ENCODE results near the gene SLC30A9. TPM values are rescaled to one million over a fixed set of nuclear protein-coding genes. Genes with fewer than 3 reads are reported as not detected.

SLC30A9 gene
- total and polyA plus RNA-seq, 2 of the 13 experiments (the other 11 are each of a cell fraction or from before 2014, with no cell fraction given): 27.5 to 72.8 TPM

DNA sequence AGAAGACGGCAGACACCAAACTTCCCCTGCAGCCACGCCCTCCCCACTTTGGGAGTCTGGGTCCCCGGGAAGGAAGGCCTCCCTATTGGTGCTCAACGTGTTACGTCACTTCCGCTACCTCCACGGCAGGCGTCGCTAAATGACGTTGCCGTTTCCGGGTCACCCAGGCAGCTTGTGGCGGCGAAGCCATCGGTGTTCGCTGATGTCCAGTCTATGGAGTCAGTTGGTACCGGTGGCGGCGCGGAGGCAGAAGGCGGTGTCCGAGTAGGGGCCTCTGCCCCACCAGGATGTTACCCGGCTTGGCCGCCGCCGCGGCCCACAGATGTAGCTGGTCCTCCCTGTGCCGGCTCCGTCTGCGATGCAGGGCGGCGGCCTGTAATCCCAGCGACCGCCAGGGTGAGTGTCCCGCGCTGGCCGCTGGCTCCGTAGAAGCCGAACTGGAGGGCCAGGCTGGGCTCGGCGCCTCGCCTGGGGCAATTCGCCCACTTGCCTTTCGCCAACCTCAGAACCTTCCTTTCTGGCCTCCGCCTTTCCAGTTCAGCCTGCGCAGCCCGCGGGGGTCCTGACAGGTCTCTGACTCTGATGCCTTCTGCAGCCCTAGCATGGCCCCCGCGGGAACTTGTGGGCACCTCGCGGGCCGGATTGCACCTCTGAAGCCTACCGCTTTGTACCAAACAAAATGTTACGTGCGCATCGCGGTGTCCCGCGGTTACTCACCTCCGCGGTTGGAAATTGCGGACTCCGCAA, at the start of gene SLC30A9 (continued):
- 0 out of 2 replicates have a peak, but pooled peaks have one; percentile 12 for TF ChIP-seq ZSCAN29 (CRISPR knock-in tag; conservative IDR thresholded peaks at IDR 0.05)

DNA sequence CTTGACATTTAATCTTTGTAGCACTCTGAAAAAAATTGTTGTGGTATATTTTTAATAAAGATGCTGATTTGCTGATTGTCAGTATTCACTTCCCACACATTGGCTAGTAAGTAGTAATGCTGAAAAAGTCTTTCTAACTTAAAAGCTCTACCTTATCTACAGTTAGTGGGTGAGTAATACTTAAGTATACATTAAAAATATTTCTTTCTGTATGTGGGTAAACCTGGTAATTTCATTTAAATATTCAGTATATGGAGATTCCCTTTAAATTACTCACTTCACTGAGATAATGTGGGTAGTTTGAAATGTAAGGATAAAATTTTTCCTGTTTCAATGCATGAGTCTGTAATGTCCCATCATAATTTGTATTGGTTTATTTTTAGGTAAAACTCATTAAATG, 49.5 kb upstream of the SLC30A9 start:
- Histone ChIP-seq H2AFZ (ENCODE audit: low read length) (no peak overlapping the region), H3K27me3 (ENCODE audit: control insufficient read depth in 1 of 2, insufficient read depth in 2 of 2, low read length in 2 of 2) (no peaks in the 10 kb centered on the region), H4K20me1 (ENCODE audit: insufficient read depth, low read length) (peaks cover 2% of the 10 kb centered on the region), H3K4me2 (ENCODE audit: low read depth, low read length) (no peak overlapping the region), H3K9ac (ENCODE audit: insufficient read depth, low read depth, low read length) (no peak overlapping the region), H3K79me2 (ENCODE audit: insufficient read depth, low read length) (peaks cover 43% of the 10 kb centered on the region), H3K4me1 (ENCODE audit: insufficient read depth, low read length) (peaks cover 31% of the 10 kb centered on the region), H3K36me3 (replicated peaks in 1 of 2; ENCODE audit: control insufficient read depth in 1 of 2, insufficient read depth in 2 of 2, low read length in 2 of 2) (peaks cover 2 to 18% of the 10 kb centered on the region in 2 experiments; a peak in 4 of 5 replicates), H3K9me3 (ENCODE audit: low read length) (no peaks in the 10 kb centered on the region), H3K4me3 (replicated peaks in 1 of 3; ENCODE audit: insufficient read depth in 1 of 3, low read depth in 2 of 3, low read length in 3 of 3) (no peak overlapping the region), H3K27ac (ENCODE audit: extremely low read length, insufficient read depth, low read length) (no peak overlapping the region)
- ChIA-PET POLR2A (no interaction called here), CTCF (ENCODE audit: low intra/inter-chr PET ratio, low total read pairs) (no interaction called here)
- ATAC-seq (no peak), DNase-seq (ENCODE audit: low spot score) (no peak), FAIRE-seq (no peak)
- in situ Hi-C loops (cut with HindIII; ENCODE audit: extremely low pct_ligation_motif_present, low pct_unique_long_range_greater_than_20kb) (no loop called here), intact Hi-C loops (cut with micrococcal nuclease; ENCODE audit: unreplicated experiment) (no loop called here)
- BruUV-seq (replicated peaks): no TSS peak
- TF ChIP-seq MYC (CRISPR knock-in tag; IDR thresholded peaks at IDR 0.05; ENCODE audit: borderline replicate concordance): no peak
- no peak for TF ChIP-seq ZNF607 (CRISPR knock-in tag; IDR thresholded peaks at IDR 0.05; ENCODE audit: borderline replicate concordance)
- TF ChIP-seq ZNF644 (CRISPR knock-in tag; IDR thresholded peaks at IDR 0.05; ENCODE audit: low read depth): no peak
- no peak for TF ChIP-seq GTF2F1 (IDR thresholded peaks at IDR 0.05; ENCODE audit: low read length)
- no peak for TF ChIP-seq EEA1 (CRISPR knock-in tag; IDR thresholded peaks at IDR 0.05; ENCODE audit: borderline replicate concordance)
- TF ChIP-seq ZNF33A (CRISPR knock-in tag; IDR thresholded peaks at IDR 0.05; ENCODE audit: borderline replicate concordance): no peak
- no peak for TF ChIP-seq ZNF703 (CRISPR knock-in tag; IDR thresholded peaks at IDR 0.05; ENCODE audit: borderline replicate concordance)
- TF ChIP-seq TBL1XR1 (IDR thresholded peaks at IDR 0.05; ENCODE audit: borderline replicate concordance, low read length, partially characterized antibody): no peak
- no peak for TF ChIP-seq TCF7 (IDR thresholded peaks at IDR 0.05; ENCODE audit: low read depth)
- no peak for TF ChIP-seq ZZZ3 (CRISPR knock-in tag; IDR thresholded peaks at IDR 0.05; ENCODE audit: borderline replicate concordance)
- no peak for TF ChIP-seq SNAPC2 (CRISPR knock-in tag; IDR thresholded peaks at IDR 0.05)
- TF ChIP-seq CC2D1A (CRISPR knock-in tag; IDR thresholded peaks at IDR 0.05): no peak
- TF ChIP-seq U2AF1 (optimal IDR thresholded peaks at IDR 0.05; ENCODE audit: low read depth, low read length): no peak
- no peak for TF ChIP-seq SRF (IDR thresholded peaks at IDR 0.05; ENCODE audit: low read depth, low read length)

Measured in HepG2 (cell line).